ENCODE results near the gene MAP2K7. TPM values are rescaled to one million over a fixed set of nuclear protein-coding genes. Genes with fewer than 3 reads are reported as not detected.
"Not testable (repeated sequence)": the region's sequence is repeated elsewhere in the genome, so short reads cannot be mapped to it uniquely, and the experiment has no call there.

Gene MAP2K7
- total and polyA plus RNA-seq, 8 donors, result 25.7 to 33.1 (median 30.6) TPM

- no peak for DNase-seq
- no peaks in the 10 kb centered on the region for H3K27me3 ChIP-seq
- H3K4me3 ChIP-seq, result no peak overlapping the region
- H3K27ac ChIP-seq, result no peak overlapping the region
- H3K36me3 ChIP-seq, result no peaks in the 10 kb centered on the region
- TF ChIP-seq CTCF (IDR thresholded peaks at IDR 0.05), result no peak
- H3K9me3 ChIP-seq, result no peaks in the 10 kb centered on the region
- H3K4me1 ChIP-seq, result peaks cover 0 to 20% of the 10 kb centered on the region in 2 donors
- ATAC-seq, result no peak
- intact Hi-C loops (cut with DNase I), result loop anchor here in 1 of 2 donors (10.0 kb wide), 1 partner anchor 307 kb away; no protein-coding TSS in a partner anchor
Observed at GRCh38 chr19:7947939-7948338, 44.3 kb downstream of the MAP2K7 start.

- H3K27me3 ChIP-seq, result no peaks in the 10 kb centered on the region
- no peaks in the 10 kb centered on the region for H3K9me3 ChIP-seq
- ATAC-seq (peak; percentile 62), DNase-seq (peak in 1 of 4 donors; percentile 40)
- no peak overlapping the region for H3K4me3 ChIP-seq
- TF ChIP-seq CTCF (IDR thresholded peaks at IDR 0.05), result no peak
- intact Hi-C loops (cut with DNase I), result no loop called here
- peaks cover 0 to 7% of the 10 kb centered on the region in 2 donors for H3K36me3 ChIP-seq
- H3K27ac ChIP-seq, result no peak overlapping the region
- H3K4me1 ChIP-seq, result peaks cover 0 to 11% of the 10 kb centered on the region in 2 donors
Observed at GRCh38 chr19:7953060-7953459, 49.4 kb downstream of the MAP2K7 start.

DNA sequence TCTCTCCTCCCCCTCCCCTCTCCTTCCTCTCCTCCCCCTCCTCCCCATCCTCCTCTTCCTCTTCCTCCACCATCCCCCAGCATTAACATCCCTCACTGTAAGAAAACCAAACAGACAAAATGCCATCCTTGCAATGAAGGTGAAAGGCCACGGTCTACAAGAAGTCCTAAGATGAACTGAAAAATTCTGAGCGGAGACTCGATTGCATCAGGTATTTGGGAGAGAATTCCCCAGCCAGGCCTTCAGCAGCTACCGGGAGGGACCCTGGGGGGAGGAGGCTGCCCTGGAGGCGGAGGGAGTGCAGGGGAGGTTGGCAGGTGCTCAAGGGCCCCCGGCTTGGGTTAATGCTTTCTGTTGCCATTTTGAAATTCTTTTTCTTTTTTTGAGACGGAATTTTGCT is 49.9 kb downstream of the MAP2K7 start:
- DNase-seq (peak in 1 of 4 donors; percentile 27), ATAC-seq (no peak)
- intact Hi-C loops (cut with DNase I), result no loop called here
- Histone ChIP-seq H3K36me3 (peaks cover 0 to 11% of the 10 kb centered on the region in 2 donors), H3K9me3 (no peaks in the 10 kb centered on the region), H3K27me3 (no peaks in the 10 kb centered on the region), H3K4me1 (peaks cover 0 to 11% of the 10 kb centered on the region in 2 donors), H3K27ac (no peak overlapping the region), H3K4me3 (no peak overlapping the region)
- TF ChIP-seq CTCF (IDR thresholded peaks at IDR 0.05), result no peak

GRCh38 chr19:7955696-7956095 is 52.0 kb downstream of the MAP2K7 start:
- Histone ChIP-seq H3K27ac (no peak overlapping the region), H3K4me3 (no peak overlapping the region), H3K27me3 (no peaks in the 10 kb centered on the region), H3K36me3 (peaks cover 0 to 23% of the 10 kb centered on the region in 2 donors), H3K4me1 (peaks cover 0 to 11% of the 10 kb centered on the region in 2 donors), H3K9me3 (no peaks in the 10 kb centered on the region)
- intact Hi-C loops (cut with DNase I), result no loop called here
- TF ChIP-seq CTCF (IDR thresholded peaks at IDR 0.05), result no peak
- DNase-seq (no peak), ATAC-seq (no peak)

DNA sequence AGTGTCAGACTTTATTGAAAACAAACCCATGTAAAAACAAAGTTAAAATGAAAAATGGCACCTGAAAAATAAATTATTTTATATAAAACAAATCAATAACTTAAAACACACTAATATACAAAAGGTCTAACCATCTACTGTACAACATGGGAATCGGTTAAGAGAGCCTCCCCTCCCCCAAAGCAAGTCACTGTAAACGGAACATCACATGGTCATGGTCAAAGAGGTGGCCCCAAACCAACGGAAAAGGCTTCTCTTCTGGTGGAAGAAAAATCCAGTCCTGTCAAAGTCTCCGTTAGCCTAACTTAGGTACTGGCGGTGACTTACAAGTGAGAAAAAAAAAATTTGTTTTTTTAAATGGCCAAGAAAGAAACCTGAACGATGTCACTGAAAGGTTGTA is 55.5 kb downstream of the MAP2K7 start:
- H3K27me3 ChIP-seq, result no peaks in the 10 kb centered on the region
- no peak for DNase-seq
- H3K27ac ChIP-seq, result no peak overlapping the region
- ATAC-seq, result no peak
- H3K4me3 ChIP-seq, result no peak overlapping the region
- H3K9me3 ChIP-seq, result no peaks in the 10 kb centered on the region
- intact Hi-C loops (cut with DNase I), result no loop called here
- no peak for TF ChIP-seq CTCF (IDR thresholded peaks at IDR 0.05)
- H3K4me1 ChIP-seq, result no peaks in the 10 kb centered on the region
- H3K36me3 ChIP-seq, result peaks cover 0 to 58% of the 10 kb centered on the region in 2 donors

GRCh38 chr19:7961082-7961481 is 57.4 kb downstream of the MAP2K7 start:
- H3K27ac ChIP-seq, H3K27me3 ChIP-seq, H3K4me3 ChIP-seq, ATAC-seq, DNase-seq, H3K9me3 ChIP-seq, H3K4me1 ChIP-seq: not testable (repeated sequence)
- intact Hi-C loops (cut with DNase I), result loop anchor here in 1 of 2 donors (10.0 kb wide), 1 partner anchor 294 kb away; no protein-coding TSS in a partner anchor
- peaks cover 0 to 75% of the 10 kb centered on the region in 2 donors for H3K36me3 ChIP-seq

Measured in left lung (tissue), 10 donors.